Activated naive CD8-positive, alpha-beta T cell treated with anti-CD3 and anti-CD28 coated beads, Interleukin-2, amount 50 U/mL, for 24 hours (primary cell): ENCODE results near the gene RCC1.
"Not testable (repeated sequence)": the region's sequence is repeated elsewhere in the genome, so short reads cannot be mapped to it uniquely, and the experiment has no call there.

Source experiments
- ATAC-seq: fragments of 150-1000 bp; cut with Tn5 transposase; one replicate; pipeline ENCODE4 v1.10.0; 2021
- DNase-seq: peaks from one replicate; pipeline ENCODE4 v3.0.0; 2021
- H3K27ac Mint-ChIP-seq: one replicate; pipeline ENCODE4 v1.8.0; 2021; ENCODE audit warnings: mild to moderate bottlenecking, mixed read lengths
- H3K27me3 Mint-ChIP-seq: one replicate; pipeline ENCODE4 v1.8.0; 2021; ENCODE audit warnings: mixed read lengths
- H3K36me3 Mint-ChIP-seq: one replicate; pipeline ENCODE4 v1.8.0; 2021; ENCODE audit warnings: low read depth, mixed read lengths
- H3K4me1 Mint-ChIP-seq: one replicate; pipeline ENCODE4 v1.8.0; 2021; ENCODE audit warnings: mixed read lengths
- H3K4me3 Mint-ChIP-seq: one replicate; pipeline ENCODE4 v1.8.0; 2021; ENCODE audit warnings: mild to moderate bottlenecking, moderate library complexity, mixed read lengths
- H3K9me3 Mint-ChIP-seq: one replicate; pipeline ENCODE4 v1.8.0; 2021; ENCODE audit warnings: mixed read lengths

The RCC1 gene

GRCh38 chr1:28519946-28520725 is 14.3 kb downstream of the RCC1 start:
- DNase-seq (no peak), ATAC-seq (no peak)
- no peaks in the 10 kb centered on the region for H3K9me3 Mint-ChIP-seq
- peaks cover 38% of the 10 kb centered on the region for H3K36me3 Mint-ChIP-seq
- H3K27me3 Mint-ChIP-seq: no peaks in the 10 kb centered on the region
- H3K4me3 Mint-ChIP-seq: peak overlapping the region; percentile 61
- H3K27ac Mint-ChIP-seq: peak overlapping the region; percentile 67
- H3K4me1 Mint-ChIP-seq: peaks cover 38% of the 10 kb centered on the region

GRCh38 chr1:28520796-28521195 is 15.0 kb downstream of the RCC1 start:
- DNase-seq, H3K27ac Mint-ChIP-seq, ATAC-seq, H3K4me3 Mint-ChIP-seq, H3K9me3 Mint-ChIP-seq, H3K27me3 Mint-ChIP-seq: not testable (repeated sequence)
- Mint-ChIP-seq H3K4me1 (peaks cover 38% of the 10 kb centered on the region), H3K36me3 (peaks cover 41% of the 10 kb centered on the region)

- Mint-ChIP-seq H3K27ac (no peak overlapping the region), H3K4me1 (peaks cover 38% of the 10 kb centered on the region), H3K9me3 (no peaks in the 10 kb centered on the region), H3K4me3 (no peak overlapping the region), H3K36me3 (peaks cover 45% of the 10 kb centered on the region), H3K27me3 (no peaks in the 10 kb centered on the region)
- ATAC-seq (no peak), DNase-seq (no peak)
Measured at GRCh38 chr1:28521502-28522164, 15.8 kb downstream of the RCC1 start.

GRCh38 chr1:28522537-28522936 is 16.7 kb downstream of the RCC1 start:
- Mint-ChIP-seq H3K36me3 (peaks cover 43% of the 10 kb centered on the region), H3K4me1 (peaks cover 32% of the 10 kb centered on the region)
- H3K27ac Mint-ChIP-seq, H3K27me3 Mint-ChIP-seq, H3K4me3 Mint-ChIP-seq, DNase-seq, H3K9me3 Mint-ChIP-seq, ATAC-seq: not testable (repeated sequence)

GRCh38 chr1:28525002-28525642 is 19.3 kb downstream of the RCC1 start:
- not testable (repeated sequence) for DNase-seq, H3K27me3 Mint-ChIP-seq, H3K9me3 Mint-ChIP-seq, ATAC-seq, H3K4me3 Mint-ChIP-seq, H3K27ac Mint-ChIP-seq
- Mint-ChIP-seq H3K4me1 (peaks cover 14% of the 10 kb centered on the region), H3K36me3 (peaks cover 38% of the 10 kb centered on the region)

GRCh38 chr1:28526886-28527285 is 21.0 kb downstream of the RCC1 start:
- H3K27me3 Mint-ChIP-seq: no peaks in the 10 kb centered on the region
- H3K4me1 Mint-ChIP-seq: peaks cover under 1% of the 10 kb centered on the region

GRCh38 chr1:28530456-28530855 is 24.6 kb downstream of the RCC1 start:
- peaks cover 43% of the 10 kb centered on the region for H3K36me3 Mint-ChIP-seq
- H3K4me3 Mint-ChIP-seq: no peak overlapping the region
- ATAC-seq (no peak), DNase-seq (no peak)
- H3K27me3 Mint-ChIP-seq: no peaks in the 10 kb centered on the region
- H3K27ac Mint-ChIP-seq: no peak overlapping the region
- H3K9me3 Mint-ChIP-seq: no peaks in the 10 kb centered on the region
- H3K4me1 Mint-ChIP-seq: no peaks in the 10 kb centered on the region

More at GRCh38 chr1:28526886-28527285, 21.0 kb downstream of the RCC1 start:
- Mint-ChIP-seq H3K36me3 (peaks cover 43% of the 10 kb centered on the region), H3K9me3 (no peaks in the 10 kb centered on the region), H3K27ac (no peak overlapping the region), H3K4me3 (no peak overlapping the region)
- DNase-seq: no peak
- no peak for ATAC-seq

GRCh38 chr1:28534671-28535070 is 28.8 kb downstream of the RCC1 start:
- peaks cover 46% of the 10 kb centered on the region for H3K36me3 Mint-ChIP-seq
- ATAC-seq: no peak
- DNase-seq: no peak
- H3K9me3 Mint-ChIP-seq: no peaks in the 10 kb centered on the region
- no peak overlapping the region for H3K4me3 Mint-ChIP-seq
- H3K27me3 Mint-ChIP-seq: no peaks in the 10 kb centered on the region
- H3K27ac Mint-ChIP-seq: no peak overlapping the region
- no peaks in the 10 kb centered on the region for H3K4me1 Mint-ChIP-seq

- peaks cover 41% of the 10 kb centered on the region for H3K36me3 Mint-ChIP-seq
- H3K27me3 Mint-ChIP-seq: no peaks in the 10 kb centered on the region
- ATAC-seq (no peak), DNase-seq (no peak)
- no peaks in the 10 kb centered on the region for H3K4me1 Mint-ChIP-seq
- no peak overlapping the region for H3K4me3 Mint-ChIP-seq
- H3K27ac Mint-ChIP-seq: no peak overlapping the region
- no peaks in the 10 kb centered on the region for H3K9me3 Mint-ChIP-seq
Measured at GRCh38 chr1:28535180-28535579, 29.3 kb downstream of the RCC1 start.

GRCh38 chr1:28537457-28538199 is 31.8 kb downstream of the RCC1 start:
- no peak overlapping the region for H3K4me3 Mint-ChIP-seq
- no peak overlapping the region for H3K27ac Mint-ChIP-seq
- DNase-seq (no peak), ATAC-seq (no peak)
- no peaks in the 10 kb centered on the region for H3K9me3 Mint-ChIP-seq
- H3K4me1 Mint-ChIP-seq: no peaks in the 10 kb centered on the region
- H3K27me3 Mint-ChIP-seq: no peaks in the 10 kb centered on the region
- H3K36me3 Mint-ChIP-seq: peaks cover 24% of the 10 kb centered on the region

GRCh38 chr1:28538286-28538685 is 32.4 kb downstream of the RCC1 start:
- Mint-ChIP-seq H3K4me3 (no peak overlapping the region), H3K27me3 (no peaks in the 10 kb centered on the region), H3K27ac (no peak overlapping the region), H3K4me1 (no peaks in the 10 kb centered on the region), H3K9me3 (no peaks in the 10 kb centered on the region), H3K36me3 (peaks cover 24% of the 10 kb centered on the region)
- DNase-seq: no peak
- no peak for ATAC-seq

- no peaks in the 10 kb centered on the region for H3K9me3 Mint-ChIP-seq
- peaks cover 12% of the 10 kb centered on the region for H3K36me3 Mint-ChIP-seq
- no peak for ATAC-seq
- no peak for DNase-seq
- H3K4me3 Mint-ChIP-seq: no peak overlapping the region
- no peak overlapping the region for H3K27ac Mint-ChIP-seq
- H3K4me1 Mint-ChIP-seq: no peaks in the 10 kb centered on the region
- no peaks in the 10 kb centered on the region for H3K27me3 Mint-ChIP-seq
Measured at GRCh38 chr1:28540651-28541050, 34.8 kb downstream of the RCC1 start.

- not testable (repeated sequence) for DNase-seq, H3K36me3 Mint-ChIP-seq, H3K4me1 Mint-ChIP-seq, H3K9me3 Mint-ChIP-seq, H3K27ac Mint-ChIP-seq, ATAC-seq, H3K4me3 Mint-ChIP-seq, H3K27me3 Mint-ChIP-seq
Measured at GRCh38 chr1:28541414-28542015, 35.7 kb downstream of the RCC1 start.

GRCh38 chr1:28545246-28545628 is 39.4 kb downstream of the RCC1 start:
- no peaks in the 10 kb centered on the region for H3K36me3 Mint-ChIP-seq
- ATAC-seq (no peak), DNase-seq (no peak)
- no peaks in the 10 kb centered on the region for H3K9me3 Mint-ChIP-seq
- H3K27ac Mint-ChIP-seq: no peak overlapping the region
- H3K27me3 Mint-ChIP-seq: no peaks in the 10 kb centered on the region
- H3K4me3 Mint-ChIP-seq: no peak overlapping the region
- no peaks in the 10 kb centered on the region for H3K4me1 Mint-ChIP-seq
